Dermis microvascular lymphatic vessel endothelial cell (primary cell): ENCODE data around the gene SLC17A3. TPM values are rescaled to one million over a fixed set of nuclear protein-coding genes. Genes with fewer than 3 reads are reported as not detected.

Source experiments
- DNase-seq, 2 donors: peaks; one replicate each; pipeline versions ENCODE4 v3.0.0 to v3.0.0-alpha.2; 2010; ENCODE audit warnings: low read depth in 2 of 2
- total RNA-seq: library from RNA; depleted of rRNA; stranded (reverse); fragments of >200 nt; gene quantifications from 2 replicates; pipeline ENCODE4 v1.2.1, GENCODE V29; 2014

SLC17A3 gene
- total RNA-seq, 1 donor from 2014 or later = not detected

DNA sequence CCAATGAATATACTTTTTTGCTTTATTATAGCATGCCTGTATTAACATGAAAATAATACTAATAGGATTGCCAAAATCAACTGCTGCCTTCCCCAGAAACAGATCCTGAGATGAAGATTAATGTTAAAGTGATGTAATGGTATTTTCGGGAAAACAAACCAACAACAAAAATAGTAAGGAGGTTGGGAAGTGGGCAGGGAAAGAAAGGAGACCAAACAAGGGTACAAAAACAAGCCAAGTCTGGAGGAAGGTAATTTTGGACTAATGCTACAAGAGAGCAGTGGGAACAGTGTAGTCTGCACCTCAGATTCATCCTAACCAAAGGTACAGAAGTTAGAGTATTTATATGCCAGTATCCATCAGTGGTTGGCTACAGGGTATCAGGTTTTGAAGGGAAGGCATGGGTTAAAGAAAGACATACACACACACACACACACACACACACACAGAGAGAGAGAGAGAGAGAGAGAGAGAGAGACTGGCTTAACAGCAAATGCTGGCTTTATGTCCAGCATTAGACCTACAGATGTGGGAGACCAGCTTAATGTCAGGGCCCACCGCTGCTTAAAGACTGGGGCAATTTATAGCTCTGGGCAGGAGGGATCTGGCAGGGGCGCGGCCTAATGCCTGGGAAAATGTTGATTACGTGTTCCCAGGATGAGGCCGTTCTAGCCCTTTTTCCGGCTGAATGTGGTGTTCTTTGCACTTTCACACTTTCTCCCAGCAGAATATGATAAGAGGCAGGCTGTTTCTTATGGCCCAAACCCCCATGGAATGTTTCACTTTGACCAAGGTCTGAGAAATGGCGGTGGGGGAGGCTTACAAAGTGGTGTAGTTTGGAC lies 38.4 kb downstream of the SLC17A3 start:
- DNase-seq = peak in 1 of 2 donors; percentile 5

DNA sequence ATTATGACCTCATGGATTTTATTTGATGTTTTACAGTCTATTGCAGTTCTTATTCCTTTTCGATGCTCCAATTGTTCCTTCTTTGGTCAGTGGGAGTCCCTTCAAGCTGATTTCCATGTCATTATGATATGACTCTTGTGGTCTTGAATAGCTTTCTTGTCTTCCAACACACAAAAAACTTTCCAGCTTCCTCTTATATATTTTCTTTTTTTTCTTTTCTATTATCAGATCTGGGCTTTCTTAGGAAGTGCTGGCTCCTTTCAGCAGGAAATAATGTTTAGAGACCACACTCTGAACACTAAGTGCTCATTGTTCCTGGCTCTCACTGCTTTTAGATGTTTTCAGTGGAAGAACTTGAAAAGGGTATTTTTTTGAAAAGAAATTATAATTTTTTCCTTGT lies 39.1 kb downstream of the SLC17A3 start:
- DNase-seq = no peak

DNA sequence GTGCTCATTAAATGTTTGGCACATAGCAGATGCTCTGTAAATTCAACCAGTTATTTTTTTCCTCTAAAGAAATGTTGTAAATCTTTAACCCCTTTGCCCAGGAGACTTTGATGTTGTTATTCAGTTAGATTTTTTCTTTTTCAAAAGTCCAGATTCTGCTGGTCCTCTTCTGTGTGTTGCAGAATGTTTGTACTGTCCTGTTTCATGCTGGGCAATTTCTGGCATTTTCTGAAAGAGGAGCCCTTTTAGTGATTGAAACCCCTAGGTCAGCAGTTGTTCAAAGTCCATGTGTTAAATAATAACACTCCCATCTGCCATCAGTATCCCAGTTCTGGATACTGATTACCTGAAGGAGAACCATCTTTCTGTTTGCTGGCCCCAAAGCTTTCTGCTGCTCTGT lies 40.9 kb downstream of the SLC17A3 start:
- no peak for DNase-seq

DNA sequence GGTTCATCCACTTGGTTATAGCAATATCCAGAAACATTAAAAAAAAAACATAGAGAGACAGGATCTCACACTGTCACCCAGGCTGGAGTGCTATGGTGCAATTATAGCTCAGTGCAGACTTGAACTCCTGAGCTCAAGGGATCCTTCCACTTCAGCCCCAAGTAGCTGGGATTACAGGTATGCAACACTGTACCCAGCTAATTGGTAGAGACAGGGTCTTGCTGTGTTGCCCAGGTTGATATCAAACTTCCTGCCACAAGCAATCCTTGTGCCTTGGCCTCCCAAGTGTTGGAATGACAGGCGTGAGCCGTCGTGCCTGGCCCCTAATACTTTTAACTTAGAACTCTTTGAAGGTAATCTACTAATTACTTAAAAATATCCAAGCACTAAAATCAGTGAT lies 41.4 kb downstream of the SLC17A3 start:
- DNase-seq = no peak

- no peak for DNase-seq
Observed at GRCh38 chr6:25832307-25832662, 41.8 kb downstream of the SLC17A3 start.

DNA sequence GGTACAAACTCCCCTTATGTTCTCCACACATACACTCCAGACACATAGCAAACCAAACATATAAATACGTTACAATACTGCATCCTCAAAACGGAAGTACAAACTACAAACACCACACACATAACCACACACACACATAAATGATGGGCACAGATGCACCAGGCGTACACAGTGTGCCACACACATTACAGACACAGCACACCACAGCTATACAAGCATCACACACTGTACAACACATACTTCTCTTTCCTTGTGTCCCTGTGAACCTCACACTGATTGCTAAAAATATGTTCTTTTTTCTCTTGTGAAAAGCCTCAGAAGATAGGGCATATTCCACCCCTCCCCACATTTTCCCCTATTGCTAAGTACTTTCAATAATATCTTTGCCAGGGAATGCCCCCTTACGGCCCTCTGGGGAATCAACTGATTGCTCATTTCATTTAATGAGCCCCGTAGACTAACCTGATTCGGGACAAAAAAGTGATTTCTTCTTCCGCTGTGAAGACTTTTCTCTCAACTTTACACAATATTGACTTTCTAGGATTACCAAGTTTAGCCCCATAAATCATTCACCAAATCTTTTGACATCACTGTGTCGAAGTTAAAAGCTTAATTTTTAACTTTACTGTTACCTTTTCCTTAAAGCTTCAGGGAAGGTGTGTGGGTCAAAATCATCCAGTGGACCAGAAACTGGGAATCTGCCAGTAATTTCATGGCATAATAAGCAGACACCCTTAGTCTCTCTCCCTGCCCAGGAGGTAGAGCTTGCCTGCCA lies 42.3 kb downstream of the SLC17A3 start, which contains the start of gene SLC17A1:
Gene SLC17A1 (minus strand): TSS at position 521 of the 775 bp plus-strand sequence. CDS start 1,495 bp downstream, outside the sequence.
- no peak for DNase-seq

DNA sequence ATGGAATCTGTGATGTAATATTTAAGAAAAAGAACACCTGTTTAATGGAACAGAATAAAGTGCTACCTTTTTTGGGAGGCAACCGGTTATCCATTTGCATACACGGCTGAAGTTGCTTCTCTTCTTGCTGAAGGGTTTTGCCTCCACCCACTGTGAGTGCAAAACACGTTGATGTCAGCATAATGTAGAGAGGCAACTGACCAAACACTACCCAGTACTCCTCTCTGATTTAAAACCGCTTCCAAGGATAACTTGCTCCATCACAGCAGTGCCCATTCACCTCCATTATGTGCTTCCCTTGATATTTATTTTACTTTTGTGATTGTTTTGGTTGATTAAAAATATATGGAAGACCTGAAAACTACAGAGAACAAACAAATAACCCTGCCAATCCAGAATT lies 43.6 kb downstream of the SLC17A3 start:
- DNase-seq = no peak

DNA sequence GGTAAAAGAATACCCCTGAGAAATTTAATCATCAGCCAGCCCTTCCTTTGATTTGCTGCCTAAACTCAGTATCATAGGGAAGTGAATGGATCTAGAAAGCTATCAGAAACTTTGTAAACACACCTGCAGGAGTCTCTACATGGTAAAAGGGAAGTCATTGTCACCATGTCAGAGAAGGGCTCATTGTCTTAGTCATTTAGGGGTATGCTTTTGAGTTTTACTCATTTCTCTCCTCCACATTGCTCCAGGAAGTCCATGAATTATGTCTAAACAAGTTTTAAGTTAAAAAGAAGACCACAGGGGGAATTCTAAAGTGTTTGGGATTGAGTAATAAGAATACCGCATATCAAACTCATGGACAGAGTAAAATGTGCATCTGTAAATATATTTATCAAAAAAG lies 44.7 kb downstream of the SLC17A3 start:
- DNase-seq = no peak

- no peak for DNase-seq
Observed at GRCh38 chr6:25821341-25821740, 52.7 kb downstream of the SLC17A3 start.

GRCh38 chr6:25816252-25816651 lies 57.8 kb downstream of the SLC17A3 start:
- no peak for DNase-seq

GRCh38 chr6:25815194-25815593 lies 58.8 kb downstream of the SLC17A3 start:
- no peak for DNase-seq

GRCh38 chr6:25804804-25805203 lies 69.2 kb downstream of the SLC17A3 start:
- DNase-seq = no peak

DNA sequence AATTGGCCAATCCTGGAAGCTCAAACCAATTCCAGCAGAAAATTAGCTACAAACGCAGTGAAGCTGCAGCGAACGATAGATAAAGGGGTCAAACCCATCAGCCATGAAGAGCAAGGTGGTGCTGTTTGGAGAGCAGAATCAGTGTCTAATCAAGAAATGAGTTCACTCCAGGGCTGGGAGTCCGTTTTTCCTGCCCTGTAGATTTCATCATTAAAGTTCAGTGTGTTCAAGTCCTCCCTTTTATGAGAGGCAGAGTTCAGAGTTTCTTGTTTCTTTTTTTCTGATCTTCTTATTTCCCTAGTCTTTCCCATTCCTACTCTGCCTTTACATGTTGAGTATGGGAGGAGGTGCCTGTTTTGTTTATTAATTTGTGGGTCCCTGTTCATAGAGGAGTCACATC lies 72.6 kb downstream of the SLC17A3 start:
- DNase-seq = no peak

Other genes with a start within 250 kb of the SLC17A3 start
- gene SCGN, start 222.0 kb downstream of the SLC17A3 start, total RNA-seq = under 0.01 TPM in 1 of 2 replicates, not detected in the other
- gene SLC17A4, start 119.5 kb downstream of the SLC17A3 start, total RNA-seq = not detected in 2 replicates
- gene SLC17A1, start 42.2 kb downstream of the SLC17A3 start, total RNA-seq = not detected in 2 replicates
- not detected in 2 replicates for gene SLC17A2, start 56.4 kb upstream of the SLC17A3 start, total RNA-seq
- gene TRIM38, start 88.6 kb upstream of the SLC17A3 start, total RNA-seq = 4.7 and 6.3 TPM in 2 replicates
- gene HFE, start 213.2 kb upstream of the SLC17A3 start, total RNA-seq = 2.4 and 3.0 TPM in 2 replicates